IPS DF 4.7 (cell line): Measurements from ENCODE around the gene BCR.

Source experiments
- DNase-seq: peaks from one replicate; pipeline ENCODE4 v3.0.0-alpha.2; 2013; ENCODE audit warnings: low spot score; ENCODE audit errors: extremely low read depth

The BCR gene

DNA sequence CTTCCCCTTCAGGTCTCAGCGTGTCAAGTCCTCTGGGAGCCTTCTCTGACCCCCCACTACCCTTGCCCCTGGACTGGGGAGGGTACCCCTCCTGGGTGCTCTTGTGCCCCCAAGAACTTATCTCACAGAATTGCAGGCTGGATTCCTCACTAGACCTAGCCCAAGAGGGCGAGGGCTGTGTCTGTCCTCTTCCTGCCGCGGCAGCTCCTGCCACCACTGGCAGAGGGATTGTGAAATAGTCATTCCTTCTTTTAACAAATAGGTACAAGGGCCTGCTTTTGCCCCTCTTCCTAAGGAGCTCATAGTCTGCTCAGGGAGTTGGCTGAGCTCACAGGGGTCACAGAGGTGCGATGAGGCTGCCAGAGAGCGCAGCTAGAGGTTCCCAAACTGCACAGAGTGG is 29.5 kb upstream of the BCR start:
- DNase-seq: no peak

DNA sequence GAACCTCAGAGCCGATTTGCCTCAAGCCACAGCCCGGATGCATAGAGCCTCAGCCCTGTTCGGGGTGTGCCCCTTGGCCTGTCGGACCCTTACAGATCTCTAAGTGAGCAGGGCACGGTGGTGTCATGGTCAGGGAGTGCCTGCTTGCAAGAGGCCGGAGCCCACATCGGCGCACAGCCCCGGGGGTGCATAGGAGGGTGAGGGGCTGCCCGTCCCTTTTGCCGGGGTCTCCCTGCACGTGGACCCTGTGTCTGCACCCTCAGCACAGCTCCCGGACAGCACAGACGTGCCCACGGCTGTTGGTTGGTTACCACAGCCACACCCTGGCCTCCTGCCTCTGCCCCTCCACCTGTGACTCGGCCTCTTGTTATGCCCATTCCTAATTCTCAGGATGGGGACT is 28.5 kb upstream of the BCR start:
- no peak for DNase-seq

DNA sequence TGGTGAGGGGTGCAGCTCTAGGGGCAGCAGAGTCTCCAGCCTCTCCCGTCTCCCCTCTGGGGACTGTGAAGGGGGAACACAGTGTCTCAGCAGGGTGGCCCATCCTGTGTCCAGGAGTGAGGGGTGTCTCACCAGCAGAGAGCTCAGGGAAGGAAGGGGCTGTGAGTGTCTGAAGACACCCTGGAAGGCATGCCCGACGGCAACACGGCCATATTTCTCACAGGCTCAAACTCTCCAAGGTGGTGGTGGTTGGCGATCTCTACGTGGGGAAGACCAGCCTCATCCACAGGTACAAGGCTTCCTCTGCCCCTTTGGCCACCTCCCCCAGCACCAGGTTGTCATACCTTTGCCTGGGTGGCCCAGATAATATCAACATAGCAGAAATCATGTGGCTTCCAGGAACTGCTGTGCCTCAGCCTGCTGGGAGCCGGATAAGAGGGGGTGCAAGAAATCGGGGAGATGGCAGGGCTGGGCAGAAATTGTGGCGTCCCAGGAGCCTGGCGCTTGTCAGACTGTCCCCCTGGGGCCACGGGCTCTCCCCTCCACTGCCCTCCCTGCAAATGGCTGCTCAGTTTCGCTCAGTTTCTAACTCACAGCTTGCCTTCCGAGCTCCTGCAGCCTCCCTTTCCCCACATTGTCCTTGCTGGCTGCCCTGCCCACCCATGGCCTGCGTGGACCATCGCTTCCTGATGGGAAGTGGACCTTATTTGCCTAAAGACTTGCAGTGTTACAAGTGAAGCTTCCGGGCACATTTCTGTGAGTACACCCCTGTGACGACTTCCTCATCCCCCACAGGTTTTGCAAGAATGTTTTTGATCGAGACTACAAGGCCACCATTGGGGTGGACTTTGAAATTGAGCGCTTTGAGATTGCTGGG is 27.8 kb upstream of the BCR start:
- no peak for DNase-seq

DNA sequence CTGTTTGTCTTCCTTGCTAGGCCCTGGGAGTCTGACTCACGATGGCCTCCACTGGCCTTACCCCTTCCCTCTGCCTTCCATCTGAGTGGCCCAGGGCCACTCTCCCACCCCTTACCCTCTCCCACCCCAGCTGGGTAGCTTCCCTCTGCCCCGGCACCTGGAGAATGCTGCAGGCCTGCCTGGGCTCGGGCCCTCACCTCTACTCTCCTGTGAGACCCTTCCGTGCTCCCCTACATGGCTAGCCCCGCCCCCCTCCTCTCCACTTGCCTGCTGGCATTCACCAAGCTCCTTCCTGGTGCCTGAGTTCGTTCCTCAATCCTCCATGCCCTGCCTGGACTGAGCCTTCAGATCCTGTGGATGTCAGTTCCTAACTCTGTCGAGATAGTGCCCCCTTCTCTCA is 26.3 kb upstream of the BCR start:
- no peak for DNase-seq

DNA sequence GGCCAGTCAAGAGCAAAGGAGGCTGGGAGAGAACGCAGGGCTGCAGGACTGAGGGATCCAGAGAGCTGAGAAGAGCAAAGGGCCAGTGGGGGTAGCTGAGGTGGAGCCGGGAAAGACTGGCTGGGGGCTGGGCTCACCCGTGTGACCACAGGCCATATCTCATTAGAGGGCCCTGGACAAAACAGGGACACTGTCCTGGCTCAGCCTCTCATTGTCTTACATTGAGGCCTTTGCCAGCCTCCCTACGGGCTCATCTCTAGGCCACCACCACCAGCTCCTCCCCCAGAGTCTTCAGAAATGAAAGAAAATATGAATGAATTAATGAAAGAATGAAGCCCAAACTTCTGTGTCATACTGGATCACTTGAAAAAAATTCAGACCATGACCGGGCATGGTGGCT is 25.8 kb upstream of the BCR start:
- no peak for DNase-seq

DNA sequence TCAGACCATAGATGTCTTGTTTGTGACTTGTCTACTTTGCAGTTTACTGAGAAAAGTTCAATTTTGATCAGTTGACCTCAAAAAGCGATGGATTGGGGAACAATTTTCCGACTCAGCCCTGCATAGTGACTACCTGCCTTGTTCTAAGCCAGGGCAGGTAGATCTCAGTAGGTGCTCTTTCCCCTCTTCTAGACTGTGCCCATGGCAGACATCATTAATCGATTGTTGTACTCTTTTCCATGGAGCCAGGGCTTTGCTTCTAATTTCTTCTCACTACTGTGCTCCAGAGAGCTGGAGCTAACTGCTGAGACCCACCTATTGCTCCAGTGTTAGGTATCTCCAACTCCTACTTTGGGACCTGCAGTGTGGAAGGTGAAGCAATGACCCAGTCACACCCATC is 25.2 kb upstream of the BCR start:
- DNase-seq: no peak

DNA sequence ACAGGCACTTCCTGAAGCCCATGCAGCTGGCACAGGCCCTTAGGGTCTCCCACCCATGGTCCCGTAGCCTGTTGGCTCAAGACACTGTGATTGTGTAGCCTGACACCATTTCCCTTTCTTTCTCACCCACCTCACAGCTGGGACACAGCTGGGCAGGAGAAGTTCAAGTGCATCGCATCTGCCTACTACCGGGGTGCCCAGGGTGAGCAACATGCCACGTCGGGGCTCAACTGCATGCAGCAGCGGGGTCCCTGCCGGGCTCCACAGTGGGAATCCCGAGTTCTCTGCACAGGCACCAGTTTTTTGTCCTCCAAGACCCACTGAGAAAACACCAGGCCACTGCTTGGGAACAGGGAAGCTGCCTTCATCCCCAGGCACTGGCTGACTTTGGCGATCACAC is 24.5 kb upstream of the BCR start:
- no peak for DNase-seq

DNA sequence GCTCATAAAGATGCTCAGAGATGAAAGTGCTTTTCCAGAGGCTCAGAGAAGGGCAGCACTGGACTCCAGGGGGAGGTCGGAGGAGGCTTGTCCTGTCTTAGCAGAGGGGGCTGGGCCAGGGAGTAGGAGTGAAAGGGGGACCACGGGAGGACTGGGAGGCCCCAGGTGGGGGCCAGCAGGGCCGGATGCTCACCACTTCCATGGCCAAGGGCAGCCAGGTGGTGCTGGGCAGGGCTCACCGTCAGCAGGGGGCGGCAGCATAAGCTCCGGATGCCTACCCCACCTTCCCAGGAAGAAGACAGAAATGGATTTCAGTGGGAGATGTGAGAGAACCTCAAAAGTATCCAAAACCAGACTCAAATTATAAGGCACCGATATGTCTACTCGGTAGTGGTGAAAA is 24.0 kb upstream of the BCR start:
- DNase-seq: no peak

DNA sequence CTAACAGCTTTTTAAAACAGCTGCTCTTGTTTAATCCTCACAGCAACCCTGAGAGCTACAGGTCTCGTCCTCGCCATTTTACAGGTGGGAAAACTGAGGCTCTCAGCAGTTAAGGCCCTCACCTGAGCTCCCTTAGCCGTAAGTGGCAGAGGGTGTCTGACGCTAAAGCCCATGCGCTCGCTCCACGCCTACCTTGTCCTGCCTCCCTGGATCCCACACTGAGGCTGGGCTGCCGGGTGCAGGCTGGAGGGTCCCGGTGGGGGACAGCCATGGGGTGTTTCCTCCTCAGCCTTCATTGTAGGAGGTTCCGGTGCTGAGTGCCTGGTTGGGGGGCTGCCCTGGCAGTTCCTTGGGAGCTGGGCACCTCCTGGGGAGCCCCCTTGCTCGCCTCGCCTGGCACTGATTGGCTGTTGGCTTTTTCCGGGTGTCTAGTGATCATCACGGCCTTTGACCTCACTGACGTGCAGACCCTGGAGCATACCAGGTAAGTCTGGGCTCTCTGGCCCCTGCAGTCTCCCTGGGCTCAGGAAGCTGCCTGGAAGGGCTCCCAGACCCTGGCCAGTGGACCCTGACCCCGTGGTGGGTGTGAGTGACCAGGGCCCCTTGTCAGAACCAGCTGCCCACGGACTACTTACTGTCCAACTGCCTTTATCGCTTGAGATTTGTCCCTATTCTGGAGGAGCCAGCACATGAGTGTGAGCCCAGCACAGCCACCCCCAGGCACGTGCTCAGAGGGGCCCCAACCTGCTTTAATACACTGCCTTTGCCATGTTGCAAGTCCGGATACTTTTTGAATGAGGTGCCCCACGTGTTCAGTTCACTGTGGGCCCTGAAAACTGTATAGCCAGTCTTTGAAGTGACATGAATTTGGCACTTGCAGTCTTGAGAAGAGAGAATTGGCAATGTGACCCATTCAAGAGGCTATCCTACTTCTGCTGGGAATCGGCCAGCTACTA is 22.5 kb upstream of the BCR start:
- DNase-seq: no peak

DNA sequence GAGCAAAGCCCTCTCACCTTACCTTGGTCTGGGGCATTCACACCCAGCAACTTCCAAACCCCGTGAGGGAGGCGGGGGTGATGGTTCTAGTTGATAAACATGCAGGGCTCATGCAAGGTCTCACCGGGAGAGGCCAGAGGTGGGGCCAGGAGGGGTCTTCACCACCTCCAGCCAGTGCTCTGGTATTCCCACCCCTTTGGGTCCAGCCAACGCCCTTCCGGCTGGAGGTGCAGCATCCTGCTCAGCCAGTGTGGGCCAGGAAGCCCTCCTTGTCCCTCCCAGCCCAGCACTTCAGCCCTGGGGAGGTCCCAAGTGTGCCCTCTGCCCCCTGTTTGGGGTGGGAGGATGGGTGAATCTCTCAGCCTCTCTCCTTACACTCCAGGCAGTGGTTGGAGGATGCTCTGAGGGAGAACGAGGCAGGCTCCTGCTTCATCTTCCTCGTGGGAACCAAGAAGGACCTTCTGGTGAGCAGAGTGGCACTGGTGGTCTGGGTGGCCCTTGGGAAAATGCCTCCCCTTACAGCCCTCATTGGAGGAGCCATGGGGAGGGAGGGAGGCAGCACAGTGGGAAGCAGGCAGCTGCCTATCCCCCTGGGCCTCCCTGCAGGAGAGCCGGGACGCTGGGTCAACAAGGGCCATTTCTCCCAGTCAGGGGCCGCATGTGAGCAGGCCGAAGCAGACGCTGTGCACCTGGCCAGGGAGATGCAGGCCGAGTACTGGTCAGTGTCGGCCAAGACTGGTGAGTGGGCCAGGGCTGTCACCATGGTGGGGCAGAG is 21.6 kb upstream of the BCR start:
- DNase-seq: no peak

DNA sequence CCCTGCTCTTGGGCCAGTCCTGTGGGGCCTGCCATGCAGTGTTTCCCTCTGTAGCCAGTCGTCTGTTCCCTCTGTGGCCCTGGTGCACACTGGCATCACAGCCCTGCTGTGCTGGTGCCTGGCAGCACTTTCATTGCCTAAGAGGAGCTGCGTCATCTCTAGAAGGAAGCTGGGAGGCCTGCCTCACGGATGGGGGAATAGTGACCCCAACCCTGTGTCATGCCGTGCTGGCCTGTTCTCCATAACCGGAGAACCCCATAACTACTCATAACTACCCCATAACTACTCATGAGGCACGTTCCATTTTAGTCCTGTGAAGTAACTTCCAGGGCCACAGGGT is 21.0 kb upstream of the BCR start:
- no peak for DNase-seq

DNA sequence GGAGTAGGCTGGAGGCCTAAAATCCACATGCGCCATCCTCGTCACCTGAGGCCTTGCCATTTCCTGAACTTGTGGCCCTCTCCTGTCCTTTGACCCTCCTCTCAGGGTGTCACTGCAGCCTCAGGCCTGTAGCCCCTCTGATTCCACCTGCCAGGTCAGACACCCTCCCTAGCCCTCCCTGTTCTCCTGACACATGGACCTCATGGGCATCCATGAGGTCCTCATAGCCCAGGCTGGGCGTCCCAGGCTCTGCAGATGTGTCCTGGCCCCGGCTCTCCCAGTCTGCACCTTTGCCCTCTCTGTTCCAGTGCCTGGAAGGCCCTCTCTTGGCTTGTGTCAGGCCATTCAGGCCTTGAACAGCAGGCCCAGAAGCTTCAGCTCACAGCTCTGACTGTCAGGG is 19.3 kb upstream of the BCR start:
- DNase-seq: no peak

DNA sequence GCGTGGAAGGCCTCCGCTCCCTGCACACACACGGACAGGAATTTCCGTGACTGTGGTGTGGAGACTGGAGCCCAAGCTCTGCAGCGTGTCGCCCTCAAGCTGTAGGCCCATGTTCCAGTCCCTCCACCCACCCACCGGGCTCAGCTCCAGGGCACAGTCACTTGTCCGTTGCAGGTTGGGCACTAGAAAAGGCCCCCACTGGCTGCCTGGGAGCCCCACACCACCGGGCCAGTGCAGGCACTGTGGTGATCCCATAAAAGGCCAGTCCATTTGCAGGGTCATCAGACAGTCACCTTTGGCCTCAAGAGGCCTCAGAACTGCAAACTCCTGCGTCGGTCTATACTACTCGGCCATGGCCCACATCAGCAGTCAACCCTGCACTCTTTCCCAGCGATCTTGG is 18.7 kb upstream of the BCR start:
- no peak for DNase-seq

DNA sequence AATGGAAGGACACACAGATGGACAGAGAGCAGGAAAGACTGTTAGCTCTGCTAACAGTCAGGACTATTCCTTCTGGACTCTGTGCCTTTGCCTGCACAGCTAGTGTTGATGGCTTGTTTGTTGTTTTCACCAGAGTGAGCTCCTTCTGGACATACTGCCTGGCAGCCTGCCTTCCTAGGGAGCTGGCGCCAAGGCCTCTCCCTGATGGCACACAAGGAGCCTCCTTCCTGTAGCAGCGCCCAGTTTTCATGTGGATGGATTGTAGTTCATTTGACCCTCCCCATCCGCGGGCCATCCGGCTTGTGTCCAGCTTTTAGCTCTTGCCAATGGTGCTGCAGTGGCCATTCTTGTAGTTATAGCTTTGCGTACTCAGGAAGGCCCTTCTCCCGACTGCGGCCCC is 16.6 kb upstream of the BCR start:
- no peak for DNase-seq

DNA sequence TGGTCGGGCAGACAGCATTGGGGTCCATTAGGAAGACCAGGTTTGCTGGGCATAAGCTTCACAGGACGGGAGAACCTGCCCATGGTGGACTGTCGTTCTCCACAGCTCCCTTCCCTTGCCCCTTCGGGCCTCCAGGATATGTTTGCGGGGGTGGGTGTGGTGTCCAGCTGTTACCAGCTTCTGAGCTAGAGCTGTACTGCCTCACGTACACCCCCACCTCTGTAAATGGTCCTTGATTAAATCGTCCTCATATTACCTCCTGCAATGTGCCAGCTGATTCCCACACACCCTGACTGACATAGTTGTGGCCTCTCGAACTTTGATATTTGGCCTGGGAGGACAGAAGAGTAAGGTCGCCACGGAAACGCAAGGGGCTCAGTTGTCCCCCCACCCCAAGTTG is 16.2 kb upstream of the BCR start:
- no peak for DNase-seq

DNA sequence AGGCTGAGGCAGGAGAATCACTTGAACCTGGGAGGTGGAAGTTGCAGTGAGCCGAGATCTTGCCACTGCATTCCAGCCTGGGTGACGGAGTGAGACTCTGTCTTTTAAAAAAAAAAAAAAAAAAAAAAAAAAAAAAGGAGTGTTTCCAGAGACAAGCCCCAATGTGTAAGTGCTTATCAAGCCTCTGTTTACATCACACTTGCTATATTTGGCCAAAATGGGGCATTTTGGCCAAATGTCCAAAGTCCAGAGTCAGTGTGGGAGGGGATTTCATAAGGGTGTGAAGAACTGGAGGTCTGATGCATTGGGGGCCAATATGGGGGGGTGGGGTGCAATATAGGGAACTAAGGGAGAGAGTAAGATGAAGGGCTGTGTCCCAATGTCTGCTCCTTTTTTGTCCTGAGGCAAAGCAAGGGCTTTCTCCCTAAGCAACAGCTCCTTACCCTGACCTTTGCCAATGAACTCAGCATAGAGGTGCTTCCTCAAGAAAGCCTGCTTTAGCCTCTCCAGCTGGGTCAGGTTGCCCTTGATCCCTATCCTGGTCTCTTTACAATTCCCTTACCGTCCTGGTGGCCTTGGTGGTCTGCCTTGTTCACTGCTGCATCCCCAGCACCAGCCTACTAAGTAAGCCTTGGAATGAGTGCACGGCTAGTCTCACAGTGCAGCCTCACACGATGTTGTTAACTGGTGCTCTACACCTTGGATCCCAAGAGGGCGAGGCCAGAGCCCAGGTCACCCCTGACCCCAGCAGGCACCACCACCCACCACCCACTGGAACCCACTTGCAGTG is 14.1 kb upstream of the BCR start:
- DNase-seq: no peak

DNA sequence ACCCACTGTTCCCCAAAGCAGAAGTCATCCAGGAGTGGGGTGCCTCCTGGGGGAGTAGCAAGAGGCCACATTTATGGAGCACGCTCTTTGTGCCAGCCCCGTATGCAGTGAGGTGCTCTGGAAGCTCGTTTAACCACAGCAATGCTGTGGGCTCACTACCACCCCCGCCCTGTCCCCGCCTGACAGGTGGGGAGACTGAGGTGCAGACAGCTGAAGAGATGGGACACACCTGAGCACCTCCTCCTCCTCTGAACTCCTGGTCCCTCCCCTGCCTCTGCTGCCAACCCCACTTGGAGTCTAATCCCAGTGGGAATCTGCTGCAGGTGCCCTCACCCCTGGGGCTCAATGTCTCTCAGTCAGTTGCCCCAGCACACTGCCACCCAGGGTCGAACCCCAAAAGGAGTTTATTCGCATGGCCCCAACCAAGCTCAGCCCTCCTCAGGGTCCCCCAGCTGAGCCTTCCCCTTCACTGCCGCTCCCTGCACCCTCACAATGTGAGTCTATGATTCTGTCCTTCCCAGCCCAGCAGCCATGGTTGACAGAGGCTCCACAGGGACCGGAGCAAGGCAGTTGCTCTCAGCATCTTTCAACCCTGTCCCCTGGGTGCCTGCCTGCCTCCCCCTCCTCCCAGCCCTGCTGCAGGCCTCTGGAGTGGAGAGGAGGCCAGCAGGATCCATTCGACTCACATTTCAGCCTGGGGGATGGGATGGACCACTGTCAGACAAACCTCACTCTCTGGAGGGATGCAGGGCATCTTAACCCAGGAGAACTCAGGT is 13.3 kb upstream of the BCR start:
- no peak for DNase-seq

DNA sequence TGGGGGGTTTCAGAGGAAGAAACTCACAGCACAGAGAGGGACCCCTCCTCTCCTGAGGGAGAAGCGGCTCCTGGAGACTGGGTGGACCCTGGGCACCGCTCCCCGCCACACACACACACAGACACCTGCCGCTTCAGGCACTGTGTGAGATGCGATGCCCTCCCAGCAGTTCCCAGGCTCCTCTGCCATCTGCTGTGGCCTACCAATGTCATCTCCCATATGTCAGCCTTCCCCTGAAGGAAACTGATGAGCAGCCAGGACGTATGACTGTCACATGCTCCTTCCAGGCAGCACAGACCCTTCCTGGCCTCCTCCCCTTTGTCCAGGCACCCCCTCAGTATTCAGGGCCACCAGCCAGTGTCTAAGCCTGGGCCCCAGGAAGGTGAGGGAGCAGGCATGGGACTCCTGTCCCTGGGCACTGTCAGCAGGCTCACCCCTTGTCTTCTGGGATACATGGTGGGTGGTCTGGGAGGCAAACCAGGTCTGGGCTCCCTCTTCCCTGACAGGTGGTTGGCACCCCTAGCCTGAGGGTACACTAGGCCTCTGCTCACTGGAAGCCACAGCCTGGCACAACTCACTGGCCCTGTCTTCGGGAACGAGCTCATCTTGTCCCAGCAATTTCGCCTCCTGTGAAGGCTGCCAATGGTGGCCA is 11.8 kb upstream of the BCR start:
- no peak for DNase-seq

DNA sequence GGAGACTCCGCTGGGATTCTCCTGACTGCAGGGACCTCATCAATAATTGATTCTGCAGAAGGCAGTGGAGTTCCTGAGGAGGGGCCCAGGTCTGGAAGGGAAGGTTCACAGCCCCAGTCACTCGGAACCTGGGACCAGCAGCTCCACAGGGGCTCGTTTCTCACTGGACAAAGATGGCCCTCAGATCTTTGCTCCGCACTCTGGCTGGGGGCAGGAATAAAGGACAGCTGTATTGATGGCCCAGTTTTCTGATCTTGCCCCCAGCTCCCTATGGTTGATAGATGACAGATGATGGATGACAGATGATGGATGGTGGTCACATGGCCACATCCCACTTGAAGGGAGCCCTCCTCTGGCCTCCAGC is 11.3 kb upstream of the BCR start:
- DNase-seq: no peak
